ENCODE data around the gene KRTAP20-4. TPM values are rescaled to one million over a fixed set of nuclear protein-coding genes. Genes with fewer than 3 reads are reported as not detected.

The KRTAP20-4 gene
- total RNA-seq, 1 donor from 2014 or later, result not detected

- no peak for TF ChIP-seq CTCF (IDR thresholded peaks at IDR 0.05)
- Histone ChIP-seq H3K9me3 (no peaks in the 10 kb centered on the region), H3K4me3 (no peak overlapping the region), H3K4me1 (no peaks in the 10 kb centered on the region), H3K27ac (no peak overlapping the region), H3K36me3 (no peaks in the 10 kb centered on the region), H3K27me3 (ENCODE audit: low read depth) (no peaks in the 10 kb centered on the region)
- ATAC-seq, result peak; percentile 13 to 16
- intact Hi-C loops (cut with DNase I), result no loop called here
- no peak for DNase-seq
These were observed 5.2 kb downstream of the KRTAP20-4 start for GRCh38 chr21:30625449-30626165.

GRCh38 chr21:30628109-30628508, 7.7 kb downstream of the KRTAP20-4 start:
- TF ChIP-seq CTCF (IDR thresholded peaks at IDR 0.05), result no peak
- Histone ChIP-seq H3K27me3 (ENCODE audit: low read depth) (no peaks in the 10 kb centered on the region), H3K4me3 (no peak overlapping the region), H3K36me3 (no peaks in the 10 kb centered on the region), H3K4me1 (no peaks in the 10 kb centered on the region), H3K27ac (no peak overlapping the region), H3K9me3 (no peaks in the 10 kb centered on the region)
- intact Hi-C loops (cut with DNase I), result no loop called here
- no peak for ATAC-seq
- no peak for DNase-seq

- TF ChIP-seq CTCF (IDR thresholded peaks at IDR 0.05), result no peak
- Histone ChIP-seq H3K27ac (no peak overlapping the region), H3K4me1 (no peaks in the 10 kb centered on the region), H3K9me3 (no peaks in the 10 kb centered on the region), H3K36me3 (no peaks in the 10 kb centered on the region), H3K27me3 (ENCODE audit: low read depth) (no peaks in the 10 kb centered on the region), H3K4me3 (no peak overlapping the region)
- intact Hi-C loops (cut with DNase I), result no loop called here
- ATAC-seq, result no peak
- DNase-seq, result no peak
These were observed 8.8 kb downstream of the KRTAP20-4 start for GRCh38 chr21:30629200-30629599.

- no peaks in the 10 kb centered on the region for H3K9me3 ChIP-seq
- no peak for TF ChIP-seq CTCF (IDR thresholded peaks at IDR 0.05)
- no peak within 1 kb of the TSS for H3K27ac ChIP-seq
- no peak for DNase-seq
- H3K4me1 ChIP-seq, result no peaks in the 10 kb centered on the region
- H3K4me3 ChIP-seq, result no peak within 1 kb of the TSS
- H3K36me3 ChIP-seq, result no peaks in the 10 kb centered on the region
- intact Hi-C loops (cut with DNase I), result no loop called here
- no peaks in the 10 kb centered on the region for H3K27me3 ChIP-seq (ENCODE audit: low read depth)
- ATAC-seq, result no peak
These were observed 14.5 kb downstream of the KRTAP20-4 start, which contains the start of gene KRTAP20-2 for GRCh38 chr21:30634906-30635305. Gene KRTAP20-2, plus strand, starts transcription at chr21:30635206. Its CDS starts 58 bp downstream, at chr21:30635264.

- Histone ChIP-seq H3K9me3 (no peaks in the 10 kb centered on the region), H3K27me3 (ENCODE audit: low read depth) (no peaks in the 10 kb centered on the region), H3K4me1 (no peaks in the 10 kb centered on the region), H3K27ac (no peak overlapping the region), H3K36me3 (no peaks in the 10 kb centered on the region), H3K4me3 (no peak overlapping the region)
- ATAC-seq, result no peak
- intact Hi-C loops (cut with DNase I), result no loop called here
- TF ChIP-seq CTCF (IDR thresholded peaks at IDR 0.05), result no peak
- DNase-seq, result no peak
These were observed 18.3 kb downstream of the KRTAP20-4 start for GRCh38 chr21:30638686-30639085.
